ENCODE measurements around the gene ZBTB7B.

ZBTB7B gene

DNA sequence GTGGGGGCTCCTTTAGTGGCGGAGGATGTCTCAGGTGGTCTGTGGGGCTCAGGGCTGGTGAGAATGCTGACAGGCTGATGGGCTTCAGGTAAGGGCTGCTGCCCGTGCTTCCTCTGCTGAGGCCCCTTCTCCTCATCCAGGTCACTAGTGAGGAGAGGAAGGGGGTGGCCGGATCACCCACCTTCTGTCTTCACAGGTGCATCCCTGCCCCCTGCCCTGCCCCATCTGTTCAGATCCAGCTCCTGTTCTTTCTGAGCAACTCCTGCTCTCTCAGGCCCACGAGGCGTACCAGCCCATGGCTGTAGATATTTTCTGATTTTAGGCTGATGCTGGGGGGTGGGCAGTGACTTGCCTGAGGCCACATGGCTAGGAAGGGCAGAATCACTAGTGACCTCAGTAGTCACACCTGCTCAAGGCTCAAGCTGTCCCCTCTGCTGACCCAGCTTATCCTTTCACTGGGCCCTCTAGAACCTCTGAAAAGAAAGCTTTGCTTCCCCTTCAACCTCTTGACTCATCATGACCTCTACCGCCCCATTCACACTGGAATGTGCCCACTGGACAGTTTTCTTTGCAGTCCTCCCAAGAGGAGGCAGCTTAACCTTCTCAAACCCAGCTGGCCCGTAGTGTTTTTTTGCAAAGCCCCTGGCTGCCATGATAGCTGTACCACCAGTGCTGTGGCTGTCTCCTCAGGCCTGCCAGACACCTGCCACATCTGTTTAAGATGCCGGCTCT lies 16.2 kb downstream of the ZBTB7B start:
- DNase-seq, result no peak

- no peak for DNase-seq
Measured at GRCh38 chr1:155019377-155020245, 17.0 kb downstream of the ZBTB7B start.

GRCh38 chr1:155022136-155022926 lies 19.7 kb downstream of the ZBTB7B start:
- no peak for DNase-seq

- DNase-seq, result no peak
Measured at GRCh38 chr1:155022927-155023236, 20.3 kb downstream of the ZBTB7B start.

DNA sequence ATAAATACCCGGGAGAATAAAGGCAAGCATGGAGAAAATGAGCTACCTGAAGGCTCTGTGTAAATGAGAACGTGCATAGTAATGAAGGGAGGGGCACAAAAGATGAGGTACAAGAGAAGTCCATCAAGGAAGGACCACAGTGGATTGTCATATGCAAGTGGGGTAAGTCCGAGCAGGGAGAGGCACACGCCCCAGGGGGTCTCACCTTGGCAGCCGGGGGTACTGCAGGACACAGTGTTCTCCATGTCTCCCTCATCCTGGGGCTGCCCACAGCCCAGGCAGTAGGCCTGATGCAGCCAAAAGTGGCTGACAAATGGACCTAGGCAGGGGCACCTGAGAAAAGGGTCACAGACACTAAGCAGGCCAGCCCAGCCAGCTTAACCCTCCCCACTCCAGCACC lies 21.0 kb downstream of the ZBTB7B start:
- no peak for DNase-seq

- no peak for DNase-seq
Measured at GRCh38 chr1:155024315-155024714, 21.7 kb downstream of the ZBTB7B start.

DNA sequence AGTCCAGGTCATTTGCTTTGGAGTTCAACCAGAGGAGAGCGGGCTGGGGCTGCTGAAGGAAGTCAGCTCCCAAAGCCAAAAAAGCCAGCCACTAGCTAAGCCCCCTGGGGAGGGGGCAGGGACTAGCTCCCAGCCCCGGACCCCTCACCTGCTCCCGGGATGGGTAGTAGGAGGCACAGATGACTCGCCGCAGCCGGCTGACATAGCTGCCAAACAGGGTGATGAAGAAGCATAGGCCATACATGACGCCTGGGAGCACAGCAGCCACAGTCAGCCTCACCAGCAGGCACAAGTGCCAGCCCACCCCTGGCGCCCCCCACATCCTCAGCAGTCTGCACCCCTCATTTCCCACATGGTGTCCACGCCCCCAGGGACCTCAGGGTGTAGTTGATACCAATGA lies 23.6 kb downstream of the ZBTB7B start:
- DNase-seq, result no peak

GRCh38 chr1:155026588-155026987 lies 24.0 kb downstream of the ZBTB7B start:
- no peak for DNase-seq

GRCh38 chr1:155029513-155030242 lies 27.1 kb downstream of the ZBTB7B start:
- no peak for DNase-seq

- no peak for DNase-seq
Measured at GRCh38 chr1:155030243-155030795, 27.7 kb downstream of the ZBTB7B start.

DNA sequence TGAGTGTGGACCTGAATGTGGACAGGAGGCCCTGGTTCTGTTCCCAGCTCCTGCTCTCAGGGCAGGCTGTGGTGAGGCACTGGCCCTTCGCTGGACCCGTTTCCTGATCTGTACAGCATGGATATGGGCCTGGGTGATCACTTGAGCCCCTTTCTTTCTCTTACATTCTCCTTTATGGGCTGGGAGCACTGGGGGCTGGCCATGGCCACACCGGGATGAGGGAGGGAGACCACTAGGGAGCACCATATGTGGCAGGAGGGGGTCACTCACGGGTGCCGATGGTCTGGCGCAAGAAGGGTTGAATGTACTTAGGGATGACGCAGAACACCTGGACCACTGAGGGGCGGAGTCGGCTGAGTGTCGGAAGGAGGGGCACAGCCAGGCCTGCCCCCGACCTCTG lies 28.3 kb downstream of the ZBTB7B start:
- no peak for DNase-seq

DNA sequence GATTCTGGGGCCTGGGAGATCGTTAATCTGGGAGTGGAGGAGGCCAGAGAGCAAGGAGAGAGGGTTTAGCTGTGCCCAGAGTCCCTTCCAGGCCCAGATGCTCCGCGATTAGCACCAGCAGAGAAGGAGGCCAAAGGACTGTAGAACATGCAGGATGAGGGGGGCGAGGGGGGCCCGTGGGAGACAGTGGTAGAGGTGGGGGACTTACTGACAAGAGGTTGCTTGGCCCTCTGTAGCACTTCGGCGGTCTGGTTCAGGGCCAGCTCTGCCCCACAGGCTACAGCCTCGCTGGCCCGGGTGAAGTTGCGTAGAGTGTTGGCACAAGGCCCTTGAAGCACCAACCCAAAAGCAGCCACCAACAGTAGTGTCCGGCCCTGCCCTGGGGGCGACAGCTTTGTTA lies 30.3 kb downstream of the ZBTB7B start:
- no peak for DNase-seq

DNA sequence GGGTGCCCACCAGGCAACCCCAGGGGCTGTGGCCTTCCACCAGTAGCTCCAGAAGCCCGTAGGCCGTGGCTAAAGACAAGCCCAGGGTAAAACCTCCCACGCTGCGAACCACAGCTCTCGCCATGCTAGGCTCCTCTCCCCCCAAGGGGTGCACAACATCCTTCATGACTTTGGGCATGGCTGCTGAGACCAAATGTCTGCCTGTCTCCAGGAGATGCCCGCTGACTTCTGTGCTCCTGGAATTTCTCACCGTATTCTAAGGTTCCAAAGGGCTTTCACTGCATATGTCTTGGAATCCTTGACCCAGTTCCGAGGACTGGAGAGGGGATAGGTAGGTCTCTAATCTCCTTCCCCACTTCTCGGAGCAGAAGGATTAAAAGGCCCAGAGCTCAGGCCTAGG lies 30.9 kb downstream of the ZBTB7B start, which contains the start of the genes DCST1 and DCST2:
DCST1 (plus strand) TSS at position 301 of the 400 bp plus-strand sequence. CDS start 213 bp downstream, outside the sequence.
DCST2 (minus strand) TSS at position 258 of the 400 bp plus-strand sequence; CDS start at position 178, 80 bp downstream.
- DNase-seq, result no peak

DNA sequence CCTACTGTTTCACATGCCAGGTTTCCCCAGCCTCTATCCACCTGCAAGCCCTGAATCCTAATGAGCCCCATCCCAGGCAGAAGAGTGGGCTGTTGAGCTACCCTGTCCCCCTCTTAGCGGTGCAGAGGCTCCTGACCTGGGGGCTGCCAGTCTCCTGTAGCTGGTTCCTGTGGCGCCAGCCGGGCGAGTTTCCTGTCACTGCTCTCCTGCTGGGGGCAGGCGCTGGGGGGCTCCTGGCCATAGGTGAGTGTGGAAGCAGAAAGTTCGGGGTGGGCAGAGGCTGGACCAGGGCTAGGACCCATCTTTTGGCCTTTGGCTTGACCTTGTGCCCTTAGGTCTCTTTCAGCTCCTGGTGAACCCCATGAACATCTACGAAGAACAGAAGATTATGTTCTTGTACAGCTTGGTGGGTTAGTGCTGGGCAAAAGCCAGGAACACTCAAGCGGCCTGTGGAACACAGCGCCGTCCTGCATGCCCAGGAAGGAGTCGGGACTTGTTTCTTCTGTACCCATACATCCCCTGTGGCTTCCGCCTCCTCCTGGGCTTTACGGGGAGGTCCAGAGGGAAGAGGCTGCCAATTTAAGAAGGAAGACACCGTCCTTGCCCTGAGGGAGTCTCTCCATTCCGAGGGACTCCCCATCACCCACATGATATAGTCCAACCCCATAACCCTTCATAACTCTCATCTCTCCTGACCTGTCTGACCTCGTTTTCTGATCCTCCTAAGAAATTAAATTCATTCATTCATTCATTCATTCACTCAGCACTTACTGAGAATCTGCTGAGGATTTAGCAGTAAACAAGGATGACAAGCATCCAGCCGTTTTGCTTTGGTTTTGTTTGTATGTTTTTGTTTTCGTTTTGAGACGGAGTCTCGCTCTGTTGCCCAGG lies 32.0 kb downstream of the ZBTB7B start:
- no peak for DNase-seq

- DNase-seq, result no peak
Measured at GRCh38 chr1:155035936-155036335, 33.3 kb downstream of the ZBTB7B start.

GRCh38 chr1:155037043-155037442 lies 34.4 kb downstream of the ZBTB7B start:
- DNase-seq, result no peak

GRCh38 chr1:155037851-155038441 lies 35.3 kb downstream of the ZBTB7B start:
- no peak for DNase-seq

DNA sequence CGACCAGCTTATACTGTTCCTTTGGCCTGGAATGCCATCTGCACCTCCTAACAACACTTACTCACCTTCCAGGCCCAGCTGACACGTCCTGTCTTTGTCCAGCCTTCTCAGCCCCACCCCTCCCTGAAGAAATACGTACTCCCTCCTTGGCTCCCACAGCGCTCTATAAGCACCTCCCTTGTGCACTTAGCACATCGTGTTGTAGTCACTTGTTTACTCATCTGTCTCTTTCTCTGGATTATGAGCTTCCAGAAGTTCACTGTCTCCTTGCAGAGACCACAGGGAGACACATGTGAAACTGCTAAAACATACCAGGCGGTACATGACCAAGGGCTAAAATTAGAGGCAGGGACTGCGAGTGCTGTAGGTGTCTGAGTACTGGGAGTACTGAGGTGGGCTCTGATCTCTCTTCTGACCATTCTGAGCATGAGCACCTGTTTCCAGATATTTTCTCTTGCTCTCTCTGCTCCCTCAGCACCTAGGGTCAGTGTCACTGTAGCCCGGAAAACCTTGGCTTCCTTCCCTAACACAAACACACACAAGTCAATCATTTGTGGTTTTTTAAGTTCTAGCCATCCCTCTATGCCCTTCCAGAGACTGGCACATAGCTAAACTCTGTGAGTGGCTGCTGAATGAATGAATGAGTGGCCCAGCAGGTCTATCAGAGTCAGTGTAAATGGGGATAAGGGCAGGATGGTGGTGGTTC lies 36.2 kb downstream of the ZBTB7B start:
- no peak for DNase-seq

DNA sequence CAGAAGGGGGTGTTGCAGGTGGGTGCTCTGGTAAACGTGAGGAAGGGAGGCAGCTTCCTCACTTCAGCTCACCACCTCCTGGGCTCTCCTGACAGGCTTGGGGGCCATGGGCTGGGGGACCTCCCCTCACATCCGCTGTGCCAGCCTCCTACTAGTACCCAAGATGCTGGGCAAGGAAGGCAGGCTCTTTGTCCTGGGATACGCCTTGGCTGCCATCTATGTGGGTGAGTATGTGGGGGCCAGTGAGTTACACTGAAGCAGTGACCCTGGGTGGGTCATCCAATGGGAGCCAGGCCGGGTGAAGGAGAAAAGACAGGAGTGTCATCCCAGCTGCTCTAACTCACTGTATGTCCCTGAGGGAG lies 36.7 kb downstream of the ZBTB7B start:
- DNase-seq, result no peak
